ENCODE measurements around the gene SPAAR.

SPAAR gene

GRCh38 chr9:35942286-35942685, 33.0 kb downstream of the SPAAR start:
- no peak for TF ChIP-seq CTCF (IDR thresholded peaks at IDR 0.05)
- no peak for TF ChIP-seq ZFX (IDR thresholded peaks at IDR 0.05; ENCODE audit: borderline replicate concordance)

GRCh38 chr9:35944173-35944572, 34.9 kb downstream of the SPAAR start:
- H3K27ac ChIP-seq = no peak overlapping the region
- TF ChIP-seq CTCF (IDR thresholded peaks at IDR 0.05) = no peak
- TF ChIP-seq ZFX (IDR thresholded peaks at IDR 0.05; ENCODE audit: borderline replicate concordance) = no peak

More at GRCh38 chr9:35942286-35942685, 33.0 kb downstream of the SPAAR start:
- H3K27ac ChIP-seq = no peak overlapping the region

- H3K27ac ChIP-seq = no peak overlapping the region
Measured at GRCh38 chr9:35944841-35945240, 35.6 kb downstream of the SPAAR start.

GRCh38 chr9:35945341-35946018, 36.2 kb downstream of the SPAAR start:
- no peak overlapping the region for H3K27ac ChIP-seq
- TF ChIP-seq CTCF (IDR thresholded peaks at IDR 0.05) (peak; percentile 94), ZFX (IDR thresholded peaks at IDR 0.05; ENCODE audit: borderline replicate concordance) (no peak)

More at GRCh38 chr9:35944841-35945240, 35.6 kb downstream of the SPAAR start:
- no peak for TF ChIP-seq ZFX (IDR thresholded peaks at IDR 0.05; ENCODE audit: borderline replicate concordance)
- no peak for TF ChIP-seq CTCF (IDR thresholded peaks at IDR 0.05)

GRCh38 chr9:35948451-35948850, 39.2 kb downstream of the SPAAR start:
- no peak overlapping the region for H3K27ac ChIP-seq
- TF ChIP-seq CTCF (IDR thresholded peaks at IDR 0.05) = no peak
- TF ChIP-seq ZFX (IDR thresholded peaks at IDR 0.05; ENCODE audit: borderline replicate concordance) = no peak

GRCh38 chr9:35948901-35949318, 39.6 kb downstream of the SPAAR start:
- no peak for TF ChIP-seq CTCF (IDR thresholded peaks at IDR 0.05)
- no peak for TF ChIP-seq ZFX (IDR thresholded peaks at IDR 0.05; ENCODE audit: borderline replicate concordance)
- H3K27ac ChIP-seq = no peak overlapping the region

- no peak overlapping the region for H3K27ac ChIP-seq
- no peak for TF ChIP-seq CTCF (IDR thresholded peaks at IDR 0.05)
- TF ChIP-seq ZFX (IDR thresholded peaks at IDR 0.05; ENCODE audit: borderline replicate concordance) = no peak
Measured at GRCh38 chr9:35951736-35952135, 42.4 kb downstream of the SPAAR start.

All from 22Rv1 (cell line).